Smooth muscle cell (in vitro differentiated cells): ENCODE measurements around the gene JPT1. TPM values are rescaled to one million over a fixed set of nuclear protein-coding genes. Genes with fewer than 3 reads are reported as not detected.
A peak's percentile ranks its signal among the peaks of the same experiment; 100 is the strongest.

Experiments used
- DNase-seq: peaks from one replicate; lab custom pipeline; 2025; ENCODE audit not compliant: unreplicated experiment; lab: John Stamatoyannopoulos, UW
- H2AFZ ChIP-seq: fragments of 200-600 bp; sonication (generic); 2 replicates; pipeline ENCODE4 v1.6.0; 2016; ENCODE audit warnings: antibody characterized with exemption, low read depth, mild to moderate bottlenecking
- H3F3A ChIP-seq: fragments of 200-600 bp; sonication (generic); 2 replicates; pipeline ENCODE4 v1.6.0; 2017; ENCODE audit warnings: antibody characterized with exemption, low read depth
- H3K27ac ChIP-seq: fragments of 200-600 bp; sonication (generic); 2 replicates; pipeline ENCODE4 v1.5.1; 2016; ENCODE audit warnings: low read depth, mild to moderate bottlenecking
- H3K27me3 ChIP-seq: fragments of 200-600 bp; sonication (generic); 2 replicates; pipeline ENCODE4 v1.6.1; 2016; ENCODE audit warnings: low read depth, mild to moderate bottlenecking
- H3K36me3 ChIP-seq: fragments of 200-600 bp; sonication (generic); 2 replicates; pipeline ENCODE4 v1.5.1; 2016; ENCODE audit warnings: low read depth
- H3K4me1 ChIP-seq: fragments of 200-600 bp; sonication (generic); 2 replicates; pipeline ENCODE4 v1.5.1; 2016; ENCODE audit warnings: low read depth
- H3K4me2 ChIP-seq: fragments of 200-600 bp; sonication (generic); 2 replicates; pipeline ENCODE4 v1.6.0; 2016; ENCODE audit warnings: mild to moderate bottlenecking
- H3K4me3 ChIP-seq: fragments of 200-600 bp; sonication (generic); 2 replicates; pipeline ENCODE4 v1.5.1; 2016; ENCODE audit warnings: mild to moderate bottlenecking
- H3K79me2 ChIP-seq: fragments of 200-600 bp; sonication (generic); 2 replicates; pipeline ENCODE4 v1.6.0; 2016; ENCODE audit warnings: low read depth, mild to moderate bottlenecking
- H3K9ac ChIP-seq: fragments of 200-600 bp; sonication (generic); 2 replicates; pipeline ENCODE4 v1.6.0; 2016; ENCODE audit warnings: low read depth
- H3K9me3 ChIP-seq: fragments of 200-600 bp; sonication (generic); replicated peaks from 2 replicates; pipeline ENCODE4 v1.5.1; 2016; ENCODE audit warnings: low read depth
- H4K20me1 ChIP-seq: fragments of 200-600 bp; sonication (generic); 2 replicates; pipeline ENCODE4 v1.6.0; 2016; ENCODE audit warnings: low read depth
- WGBS: methylation state at CpG from one replicate; pipeline ENCODE4 v1.1.7; 2016; ENCODE audit warnings: low lambda C conversion rate; 5-methylcytosine and 5-hydroxymethylcytosine counted together
- polyA plus RNA-seq: library from polyadenylated mRNA; unstranded; fragments of >200 nt; fragmentation: Nextera tagmentation; extraction: Ambion mirVana; gene quantifications from 2 replicates; pipeline ENCODE4 v1.2.1, GENCODE V29; 2016
- total RNA-seq: library from RNA; depleted of rRNA; stranded (reverse); fragments of >200 nt; gene quantifications from 2 replicates; pipeline ENCODE4 v1.2.3, GENCODE V29; 2014
- TF ChIP-seq, protein P1 (sequence below): fragments of 200-600 bp; sonication (generic); IDR thresholded peaks from 2 replicates; pipeline ENCODE4 v1.5.1; 2017; ENCODE audit warnings: borderline replicate concordance, mild to moderate bottlenecking, antibody characterized with exemption; ENCODE audit not compliant: insufficient read depth, poor library complexity, severe bottlenecking

JPT1 gene
- total and polyA plus RNA-seq, 2 experiments from 2014 or later, result 103 to 240 TPM

DNA sequence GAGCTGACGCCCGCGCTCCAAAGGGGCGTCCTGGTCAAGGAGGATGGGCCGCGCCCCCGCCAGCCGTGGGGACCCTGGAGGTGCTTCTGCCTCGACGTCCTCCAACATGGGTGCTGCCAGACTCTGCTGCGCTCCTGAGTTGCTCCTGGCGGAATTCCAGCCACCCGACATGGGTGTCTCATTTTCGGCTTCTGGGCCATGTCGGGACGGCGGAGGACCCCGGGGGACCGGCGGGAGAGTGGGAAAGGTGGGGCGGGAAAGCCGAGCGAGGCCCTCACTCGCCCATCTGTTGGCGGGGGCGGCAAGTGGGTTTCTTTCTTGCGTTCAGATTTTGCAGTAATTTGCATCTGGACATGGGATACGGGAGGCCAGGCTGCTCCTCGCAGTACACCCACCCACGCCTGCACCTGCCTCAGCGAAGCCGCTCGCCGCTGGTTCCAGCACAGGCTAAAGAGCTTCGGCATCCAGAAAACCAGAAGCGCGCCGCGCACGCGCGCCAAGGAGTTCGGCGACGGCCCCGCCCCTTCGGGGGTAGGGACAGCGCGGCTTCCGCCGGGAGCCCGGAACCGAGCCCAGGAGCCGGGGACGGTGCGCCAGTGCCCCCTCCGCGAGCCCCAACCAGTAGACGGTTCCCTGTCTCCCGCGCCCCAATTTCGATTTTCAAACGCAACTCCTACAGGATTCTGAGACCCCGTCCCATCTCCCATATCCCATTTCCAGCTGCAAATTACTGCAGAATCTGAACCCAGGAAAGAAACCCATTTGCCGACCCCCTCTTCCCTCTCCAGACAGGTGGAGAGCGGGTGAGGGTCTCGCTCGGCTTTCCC lies 44.7 kb downstream of the JPT1 start, which contains the start of gene ARMC7:
Gene ARMC7 (plus strand): TSS at position 563 of the 827 bp plus-strand sequence. CDS start 320 bp downstream, outside the sequence.
- TF ChIP-seq, protein P1, sequence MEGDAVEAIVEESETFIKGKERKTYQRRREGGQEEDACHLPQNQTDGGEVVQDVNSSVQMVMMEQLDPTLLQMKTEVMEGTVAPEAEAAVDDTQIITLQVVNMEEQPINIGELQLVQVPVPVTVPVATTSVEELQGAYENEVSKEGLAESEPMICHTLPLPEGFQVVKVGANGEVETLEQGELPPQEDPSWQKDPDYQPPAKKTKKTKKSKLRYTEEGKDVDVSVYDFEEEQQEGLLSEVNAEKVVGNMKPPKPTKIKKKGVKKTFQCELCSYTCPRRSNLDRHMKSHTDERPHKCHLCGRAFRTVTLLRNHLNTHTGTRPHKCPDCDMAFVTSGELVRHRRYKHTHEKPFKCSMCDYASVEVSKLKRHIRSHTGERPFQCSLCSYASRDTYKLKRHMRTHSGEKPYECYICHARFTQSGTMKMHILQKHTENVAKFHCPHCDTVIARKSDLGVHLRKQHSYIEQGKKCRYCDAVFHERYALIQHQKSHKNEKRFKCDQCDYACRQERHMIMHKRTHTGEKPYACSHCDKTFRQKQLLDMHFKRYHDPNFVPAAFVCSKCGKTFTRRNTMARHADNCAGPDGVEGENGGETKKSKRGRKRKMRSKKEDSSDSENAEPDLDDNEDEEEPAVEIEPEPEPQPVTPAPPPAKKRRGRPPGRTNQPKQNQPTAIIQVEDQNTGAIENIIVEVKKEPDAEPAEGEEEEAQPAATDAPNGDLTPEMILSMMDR, result no peak
- H3K27me3 ChIP-seq, result no peaks in the 10 kb centered on the region
- no peaks in the 10 kb centered on the region for H3F3A ChIP-seq
- peak within 1 kb of the TSS; percentile 68 for H3K4me3 ChIP-seq
- H3K36me3 ChIP-seq, result no peaks in the 10 kb centered on the region
- peak within 1 kb of the TSS; percentile 42 for H2AFZ ChIP-seq
- H4K20me1 ChIP-seq, result no peaks in the 10 kb centered on the region
- WGBS, result 2% methylated on average over 65 of the region's 68 CpGs
- peak within 1 kb of the TSS; percentile 89 for H3K4me2 ChIP-seq
- no peaks in the 10 kb centered on the region for H3K9me3 ChIP-seq
- H3K79me2 ChIP-seq, result peaks cover 3% of the 10 kb centered on the region
- DNase-seq, result peak; percentile 66
- H3K9ac ChIP-seq, result peak within 1 kb of the TSS; percentile 14
- no peak within 1 kb of the TSS for H3K27ac ChIP-seq
- peaks cover 3% of the 10 kb centered on the region for H3K4me1 ChIP-seq

DNA sequence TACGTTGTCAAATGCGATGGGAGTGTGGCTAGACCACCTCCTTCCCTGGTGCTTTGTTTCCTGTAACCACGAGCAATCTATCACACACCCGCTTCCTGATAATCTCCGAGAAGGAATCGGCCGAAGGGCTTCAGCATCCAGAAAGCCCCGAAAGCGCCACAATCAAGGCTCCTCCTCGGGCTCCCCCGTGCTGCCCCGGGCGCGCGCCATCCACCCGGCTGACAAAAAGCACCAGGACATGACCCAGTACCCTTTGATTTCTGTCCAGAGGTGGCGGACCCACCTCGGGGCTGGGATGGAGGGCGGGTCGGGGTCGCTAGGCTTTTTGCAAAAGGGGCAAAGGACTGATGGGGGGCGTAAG lies 45.3 kb downstream of the JPT1 start:
- Histone ChIP-seq H3F3A (no peaks in the 10 kb centered on the region), H3K9me3 (no peaks in the 10 kb centered on the region), H4K20me1 (no peaks in the 10 kb centered on the region), H2AFZ (no peak overlapping the region), H3K4me2 (peak overlapping the region; percentile 89), H3K9ac (no peak overlapping the region), H3K36me3 (no peaks in the 10 kb centered on the region), H3K4me1 (peaks cover 3% of the 10 kb centered on the region), H3K27ac (no peak overlapping the region), H3K79me2 (peaks cover 3% of the 10 kb centered on the region), H3K27me3 (no peaks in the 10 kb centered on the region), H3K4me3 (peak overlapping the region; percentile 68)
- DNase-seq, result no peak
- TF ChIP-seq, protein P1, result no peak
- WGBS, result 17% methylated on average over 22 of the region's 22 CpGs

- Histone ChIP-seq H3K36me3 (no peaks in the 10 kb centered on the region), H3K4me1 (peaks cover 3% of the 10 kb centered on the region), H3K79me2 (peaks cover 3% of the 10 kb centered on the region), H3K4me2 (no peak overlapping the region), H3K9ac (no peak overlapping the region), H3K9me3 (no peaks in the 10 kb centered on the region), H4K20me1 (no peaks in the 10 kb centered on the region), H3K27ac (no peak overlapping the region), H3K27me3 (no peaks in the 10 kb centered on the region), H3K4me3 (no peak overlapping the region), H2AFZ (no peak overlapping the region), H3F3A (no peaks in the 10 kb centered on the region)
- DNase-seq, result no peak
- TF ChIP-seq, protein P1, result no peak
- 84% methylated on average over 2 of the region's 2 CpGs for WGBS
Measured at GRCh38 chr17:75108193-75108592, 46.1 kb downstream of the JPT1 start.
